GM19025 (cell line): ENCODE results near the gene KCNN3.

ENCODE experiments used
- ATAC-seq: cut with Tn5 transposase; IDR thresholded peaks from one replicate; pipeline ENCODE4 v1.9.1; 2021; ENCODE audit warnings: mild to moderate bottlenecking, low read depth, moderate library complexity; ENCODE audit not compliant: unreplicated experiment

KCNN3 gene

GRCh38 chr1:154821083-154821482 lies 49.0 kb downstream of the KCNN3 start:
- no peak for ATAC-seq

- ATAC-seq: no peak
Observed at GRCh38 chr1:154820646-154821045, 49.4 kb downstream of the KCNN3 start.

- ATAC-seq: no peak
Observed at GRCh38 chr1:154819628-154820590, 50.2 kb downstream of the KCNN3 start.

GRCh38 chr1:154818911-154819310 lies 51.2 kb downstream of the KCNN3 start:
- no peak for ATAC-seq

- no peak for ATAC-seq
Observed at GRCh38 chr1:154816937-154817336, 53.1 kb downstream of the KCNN3 start.

GRCh38 chr1:154816369-154816768 lies 53.7 kb downstream of the KCNN3 start:
- no peak for ATAC-seq

- no peak for ATAC-seq
Observed at GRCh38 chr1:154813846-154814505, 56.1 kb downstream of the KCNN3 start.

GRCh38 chr1:154813300-154813816 lies 56.7 kb downstream of the KCNN3 start:
- no peak for ATAC-seq

GRCh38 chr1:154812877-154813276 lies 57.2 kb downstream of the KCNN3 start:
- ATAC-seq: no peak

GRCh38 chr1:154810571-154810970 lies 59.5 kb downstream of the KCNN3 start:
- ATAC-seq: no peak

GRCh38 chr1:154809436-154810413 lies 60.4 kb downstream of the KCNN3 start:
- ATAC-seq: no peak

GRCh38 chr1:154808909-154809262 lies 61.2 kb downstream of the KCNN3 start:
- no peak for ATAC-seq

- ATAC-seq: no peak
Observed at GRCh38 chr1:154808261-154808908, 61.7 kb downstream of the KCNN3 start.

GRCh38 chr1:154807048-154807591 lies 63.0 kb downstream of the KCNN3 start:
- ATAC-seq: peak; percentile 72

GRCh38 chr1:154806333-154806732 lies 63.7 kb downstream of the KCNN3 start:
- ATAC-seq: no peak

- no peak for ATAC-seq
Observed at GRCh38 chr1:154802982-154803920, 66.8 kb downstream of the KCNN3 start.

GRCh38 chr1:154802336-154802969 lies 67.6 kb downstream of the KCNN3 start:
- ATAC-seq: no peak
